ENCODE measurements around the gene CRELD1. TPM values are rescaled to one million over a fixed set of nuclear protein-coding genes. Genes with fewer than 3 reads are reported as not detected.

CRELD1 gene
- polyA plus RNA-seq, 3 donors, result 16.1 to 23.4 (median 19.2) TPM

- peak; percentile 9 to 52 (median 28) for DNase-seq
Measured at GRCh38 chr3:9916734-9917680, 16.6 kb upstream of the CRELD1 start, which contains the start of gene IL17RC. Gene IL17RC (plus strand): TSS chr3:9917098. CDS start chr3:9917316, 218 bp downstream.

More at GRCh38 chr3:9916734-9917680, 16.6 kb upstream of the CRELD1 start, which contains the start of gene IL17RC:
- H3K4me1 ChIP-seq (ENCODE audit: control insufficient read depth in 1 of 2, insufficient read depth in 2 of 2, low read length in 2 of 2), result peaks cover 32 to 44% of the 10 kb centered on the region in 2 donors
- H3K27me3 ChIP-seq (ENCODE audit: control insufficient read depth in 2 of 2, insufficient read depth in 2 of 2, low read length in 2 of 2), result no peaks in the 10 kb centered on the region
- H3K79me2 ChIP-seq (ENCODE audit: insufficient read depth, low read length), result no peaks in the 10 kb centered on the region
- peaks cover 0 to 3% (median 0%) of the 10 kb centered on the region in 3 donors for H3K27me3 Mint-ChIP-seq (ENCODE audit: low read depth in 3 of 3)
- intact Hi-C loops (cut with micrococcal nuclease), result no loop called here
- H3K4me2 ChIP-seq (replicated peaks; ENCODE audit: extremely low read depth, low read length, poor library complexity, severe bottlenecking), result peak within 1 kb of the TSS; percentile 92
- H2AFZ ChIP-seq (ENCODE audit: insufficient read depth, low read depth, low read length, poor library complexity, severe bottlenecking), result peak within 1 kb of the TSS; percentile 90
- WGBS (ENCODE audit: insufficient coverage), result 29% methylated on average over 10 of the region's 19 CpGs
- H3K36me3 Mint-ChIP-seq, result no peaks in the 10 kb centered on the region
- peak within 1 kb of the TSS; percentile 60 for H3K9ac ChIP-seq (ENCODE audit: insufficient read depth, low read length, poor library complexity, severe bottlenecking)
- no peak for TF ChIP-seq CTCF (IDR thresholded peaks at IDR 0.05)
- peak within 1 kb of the TSS; percentile 33 to 64 for H3K27ac ChIP-seq (ENCODE audit: low read depth in 1 of 2, low read length in 2 of 2)
- H3K9me3 Mint-ChIP-seq, result no peaks in the 10 kb centered on the region
- H3K27ac Mint-ChIP-seq, result peak within 1 kb of the TSS in 6 of 7 donors; percentile 48 to 77 (median 64)
- peaks cover 40% of the 10 kb centered on the region for H3K4me1 Mint-ChIP-seq
- H3K4me3 Mint-ChIP-seq, result peak within 1 kb of the TSS; percentile 83 to 91
- H3K36me3 ChIP-seq (replicated peaks in 1 of 2; ENCODE audit: control insufficient read depth in 1 of 2, insufficient read depth in 2 of 2, low read length in 2 of 2), result no peaks in the 10 kb centered on the region
- H4K20me1 ChIP-seq (ENCODE audit: insufficient read depth, low read length), result no peaks in the 10 kb centered on the region
- peak within 1 kb of the TSS; percentile 53 to 78 (median 59) for H3K4me3 ChIP-seq (replicated peaks in 1 of 3; ENCODE audit: low read depth in 2 of 3, low read length in 3 of 3)
- no peaks in the 10 kb centered on the region for H3K9me3 ChIP-seq (replicated peaks in 1 of 2; ENCODE audit: control insufficient read depth in 1 of 2, insufficient read depth in 1 of 2, low read length in 2 of 2)
